Medulla oblongata (tissue), 1 donor: Measurements from ENCODE around the gene ACP7.
A peak's percentile ranks its signal among the peaks of the same experiment; 100 is the strongest.
"Not testable (repeated sequence)": the region's sequence is repeated elsewhere in the genome, so short reads cannot be mapped to it uniquely, and the experiment has no call there.

Experiments
- DNase-seq: peaks from one replicate; pipeline ENCODE4 v3.0.0-alpha.2; 2015; ENCODE audit errors: extremely low spot score

ACP7 gene, protein sequence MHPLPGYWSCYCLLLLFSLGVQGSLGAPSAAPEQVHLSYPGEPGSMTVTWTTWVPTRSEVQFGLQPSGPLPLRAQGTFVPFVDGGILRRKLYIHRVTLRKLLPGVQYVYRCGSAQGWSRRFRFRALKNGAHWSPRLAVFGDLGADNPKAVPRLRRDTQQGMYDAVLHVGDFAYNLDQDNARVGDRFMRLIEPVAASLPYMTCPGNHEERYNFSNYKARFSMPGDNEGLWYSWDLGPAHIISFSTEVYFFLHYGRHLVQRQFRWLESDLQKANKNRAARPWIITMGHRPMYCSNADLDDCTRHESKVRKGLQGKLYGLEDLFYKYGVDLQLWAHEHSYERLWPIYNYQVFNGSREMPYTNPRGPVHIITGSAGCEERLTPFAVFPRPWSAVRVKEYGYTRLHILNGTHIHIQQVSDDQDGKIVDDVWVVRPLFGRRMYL

DNA sequence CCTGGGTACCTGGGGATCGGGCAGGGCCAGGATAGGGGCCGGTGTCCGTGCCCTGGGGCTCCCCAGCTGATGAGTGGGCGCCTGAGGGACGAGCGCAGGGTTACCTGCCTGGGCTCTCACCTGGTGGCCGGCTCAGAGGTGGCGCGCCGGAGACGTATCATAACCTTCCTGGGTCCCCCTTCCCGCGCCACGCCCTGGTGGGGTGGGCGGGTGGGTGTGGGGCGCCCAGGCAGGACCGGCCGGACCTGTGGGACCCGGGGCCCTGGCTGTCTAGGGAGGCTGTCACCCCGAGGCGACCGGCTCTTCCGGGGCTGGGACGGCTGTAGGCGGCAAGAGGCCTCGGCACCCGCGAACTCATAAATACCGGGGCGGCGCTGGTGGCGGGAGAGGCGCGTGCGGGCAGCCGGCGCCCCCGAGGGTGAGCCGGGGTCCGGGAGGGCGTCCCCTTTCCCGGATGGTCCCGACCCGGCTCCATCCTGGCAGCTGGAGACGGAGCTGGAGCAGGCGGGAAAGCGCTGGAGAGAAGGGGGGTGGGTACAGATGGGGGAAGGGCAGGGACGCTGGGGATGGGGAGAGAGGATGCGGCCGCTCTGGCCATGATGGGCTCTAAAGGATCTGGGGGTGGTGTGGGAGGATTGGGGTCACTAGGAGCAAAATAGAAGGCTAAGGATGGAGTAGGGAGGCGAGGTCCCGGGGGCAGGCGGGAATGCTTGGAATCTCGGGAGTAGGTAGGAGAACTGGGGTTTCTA lies at the start of gene ACP7:
ACP7 (plus strand) TSS at position 386 of the 749 bp plus-strand sequence. CDS start 902 bp downstream, outside the sequence.
- DNase-seq: no peak

DNA sequence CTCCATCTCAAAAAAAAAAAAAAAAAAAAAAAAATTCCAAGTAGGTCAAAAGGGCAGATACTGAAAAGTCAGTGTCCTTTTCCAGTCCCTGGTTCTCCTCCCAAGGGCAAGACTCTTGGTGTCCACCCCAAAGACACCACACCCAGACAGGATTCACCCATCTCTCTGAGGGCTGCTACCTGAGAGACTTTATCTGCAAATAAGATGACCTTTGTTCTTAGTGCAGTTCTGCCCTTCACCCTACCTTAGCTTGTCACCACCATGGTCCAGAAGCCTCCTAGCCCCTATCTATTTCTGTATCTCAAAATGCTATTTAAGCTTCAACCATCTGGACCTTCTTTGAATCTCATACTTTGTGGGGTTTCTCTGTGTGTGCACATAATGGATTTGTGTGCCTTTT lies 47.6 kb upstream of the ACP7 start:
- no peak for DNase-seq

DNA sequence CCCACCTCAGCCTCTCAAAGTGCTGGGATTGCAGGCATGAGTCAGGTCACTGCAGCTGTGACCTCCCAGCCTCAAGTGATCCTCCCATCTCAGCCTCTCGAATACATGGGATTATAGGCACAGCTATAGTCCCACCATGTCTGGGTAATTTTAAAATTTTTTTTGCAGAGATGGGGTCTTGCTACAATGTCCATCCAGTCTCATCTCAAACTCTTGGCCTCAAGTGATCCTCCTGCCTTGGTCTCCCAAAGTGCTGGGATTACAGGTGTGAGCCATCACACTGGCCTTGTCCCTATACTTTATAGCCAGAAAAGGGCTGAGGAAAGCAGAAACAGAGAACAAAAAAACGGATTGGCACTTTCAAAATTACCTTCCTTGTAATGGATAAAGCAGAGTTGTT lies 47.0 kb upstream of the ACP7 start:
- DNase-seq: no peak

DNA sequence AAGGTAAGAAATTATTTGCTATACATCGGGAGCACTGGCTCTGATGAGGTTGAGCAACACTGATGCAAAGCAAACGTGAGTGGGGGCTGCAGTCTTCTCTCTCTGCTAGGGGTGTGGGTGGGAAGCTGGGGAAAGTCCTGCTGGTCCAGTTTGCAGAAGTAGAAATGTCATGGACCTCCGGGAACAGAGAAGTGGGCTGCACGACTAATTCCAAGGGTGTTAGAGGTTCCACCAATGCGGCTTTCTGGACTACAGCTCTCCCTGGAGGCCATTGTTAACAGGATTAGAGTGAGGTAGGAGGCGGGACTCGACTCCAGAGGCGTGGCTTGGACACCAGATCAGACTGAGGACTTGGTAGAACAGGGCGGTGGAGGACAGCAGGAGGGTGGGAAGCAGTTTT lies 46.1 kb upstream of the ACP7 start:
- peak; percentile 28 for DNase-seq

DNA sequence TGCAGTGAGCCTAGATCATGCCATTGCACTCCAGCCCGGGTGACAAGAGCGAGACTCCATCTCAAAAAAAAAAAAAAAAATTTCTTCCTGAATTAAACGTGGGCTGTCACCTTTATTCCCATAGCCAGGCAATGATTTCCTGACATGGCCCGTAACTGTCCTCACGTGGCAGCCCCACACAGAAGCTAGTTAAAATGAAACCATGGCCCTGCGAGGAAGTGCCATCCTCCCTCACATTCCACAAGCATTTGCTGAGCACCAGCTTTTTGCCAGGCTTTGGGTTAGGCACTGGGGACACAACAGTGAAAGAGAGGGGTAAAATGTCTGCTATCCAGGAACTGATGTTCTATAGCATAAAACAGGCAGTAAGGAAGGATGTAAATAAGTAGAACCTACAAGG lies 38.7 kb upstream of the ACP7 start:
- DNase-seq: no peak

DNA sequence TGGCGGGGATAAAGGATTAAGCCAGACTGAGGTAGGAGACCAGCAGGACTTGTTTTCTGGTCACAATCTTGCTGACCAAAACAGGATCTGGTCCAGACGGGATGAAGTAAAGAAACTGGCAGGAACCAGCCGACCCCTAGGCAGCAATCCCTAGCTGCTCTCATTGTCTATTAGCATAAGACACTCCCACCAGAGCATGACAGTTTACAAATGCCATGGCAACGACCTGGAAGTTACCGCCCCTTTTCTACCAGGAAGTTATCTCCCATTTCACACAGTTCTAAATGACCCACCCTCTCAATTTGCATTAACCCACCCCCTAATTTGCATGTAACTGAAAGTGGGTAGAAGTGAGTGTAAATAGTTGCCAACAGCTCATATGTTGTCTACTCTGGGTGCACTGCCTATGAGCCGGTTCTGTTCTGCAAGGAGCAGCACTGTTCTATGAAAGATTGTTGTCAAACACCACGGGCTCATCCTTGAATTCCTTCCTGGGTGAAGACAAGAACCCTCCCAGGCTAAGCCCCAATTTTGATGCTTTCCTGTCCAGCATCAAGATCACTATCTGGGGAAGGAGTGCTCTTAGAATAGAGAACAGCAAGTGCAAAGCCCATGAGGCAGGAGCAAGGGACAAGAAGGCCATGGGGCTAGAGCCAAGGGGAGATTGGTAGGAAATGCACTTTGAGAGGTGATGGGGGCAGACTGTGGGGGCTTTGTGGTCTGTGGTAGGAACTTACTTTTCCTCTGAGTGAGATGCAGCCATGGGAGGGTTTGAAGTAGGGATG lies 37.9 kb upstream of the ACP7 start:
- DNase-seq: no peak

DNA sequence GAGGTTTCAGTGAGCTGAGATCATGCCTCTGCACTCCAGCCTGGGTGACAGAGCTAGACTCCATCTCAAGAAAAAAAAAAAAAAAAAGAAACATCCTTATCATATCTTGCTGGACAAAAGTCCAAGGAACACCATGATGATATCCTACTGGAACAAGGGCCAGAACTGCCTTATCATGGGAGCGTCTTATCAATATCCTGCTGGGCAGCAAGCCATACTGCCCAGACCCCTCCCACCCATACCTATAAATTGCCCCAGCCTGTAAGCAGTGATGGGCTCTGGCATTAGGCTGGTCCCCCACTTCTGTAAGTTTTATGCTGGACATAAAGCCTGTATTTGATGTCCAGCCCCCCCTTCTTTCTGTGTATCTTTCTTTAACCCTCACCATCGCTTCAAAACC lies 37.1 kb upstream of the ACP7 start:
- DNase-seq: no peak

DNA sequence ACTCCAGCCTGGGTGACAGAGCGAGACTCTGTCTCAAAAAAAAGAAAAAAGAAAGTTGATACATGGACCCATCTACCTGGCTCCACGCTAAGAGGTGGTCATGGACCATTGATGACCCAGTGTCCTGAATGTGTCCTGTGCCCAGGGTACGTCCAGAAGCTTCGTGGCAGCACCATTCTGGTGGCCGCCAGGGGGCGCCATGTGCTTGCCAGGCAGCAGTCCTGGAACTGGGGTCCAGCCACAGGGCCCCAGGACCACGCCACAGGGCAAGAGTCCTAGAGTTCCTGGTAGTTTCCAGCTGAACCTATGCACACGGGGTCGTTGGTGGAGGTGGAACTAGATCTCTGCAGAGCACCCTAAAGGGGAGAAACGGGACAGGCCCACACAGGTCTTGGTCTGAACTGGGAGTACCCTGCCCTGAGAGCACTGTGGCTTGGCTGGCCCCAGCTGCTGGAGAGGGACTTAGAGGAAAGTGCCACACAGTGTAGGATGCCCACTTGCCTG lies 31.9 kb upstream of the ACP7 start:
- DNase-seq: peak; percentile 71

DNA sequence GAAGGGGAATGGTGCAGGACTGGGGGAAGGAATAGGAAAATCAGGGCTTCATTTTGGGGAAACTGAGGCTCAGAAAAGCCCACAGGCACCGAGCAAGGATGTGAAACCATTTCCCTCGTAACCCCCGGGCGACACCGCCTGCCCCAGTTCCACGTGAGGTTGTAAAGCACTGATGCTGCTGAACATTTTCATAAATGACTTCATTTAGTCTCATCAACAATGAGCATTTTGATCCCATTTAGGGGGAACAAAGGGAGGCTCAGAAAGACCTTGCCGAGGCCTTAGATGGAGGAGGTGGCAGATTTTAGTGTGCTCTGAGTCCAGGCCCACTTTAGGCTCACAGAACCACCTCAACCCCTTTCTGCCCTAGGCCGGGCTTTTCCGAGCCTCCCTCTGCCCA lies 31.3 kb upstream of the ACP7 start:
- DNase-seq: peak; percentile 74

DNA sequence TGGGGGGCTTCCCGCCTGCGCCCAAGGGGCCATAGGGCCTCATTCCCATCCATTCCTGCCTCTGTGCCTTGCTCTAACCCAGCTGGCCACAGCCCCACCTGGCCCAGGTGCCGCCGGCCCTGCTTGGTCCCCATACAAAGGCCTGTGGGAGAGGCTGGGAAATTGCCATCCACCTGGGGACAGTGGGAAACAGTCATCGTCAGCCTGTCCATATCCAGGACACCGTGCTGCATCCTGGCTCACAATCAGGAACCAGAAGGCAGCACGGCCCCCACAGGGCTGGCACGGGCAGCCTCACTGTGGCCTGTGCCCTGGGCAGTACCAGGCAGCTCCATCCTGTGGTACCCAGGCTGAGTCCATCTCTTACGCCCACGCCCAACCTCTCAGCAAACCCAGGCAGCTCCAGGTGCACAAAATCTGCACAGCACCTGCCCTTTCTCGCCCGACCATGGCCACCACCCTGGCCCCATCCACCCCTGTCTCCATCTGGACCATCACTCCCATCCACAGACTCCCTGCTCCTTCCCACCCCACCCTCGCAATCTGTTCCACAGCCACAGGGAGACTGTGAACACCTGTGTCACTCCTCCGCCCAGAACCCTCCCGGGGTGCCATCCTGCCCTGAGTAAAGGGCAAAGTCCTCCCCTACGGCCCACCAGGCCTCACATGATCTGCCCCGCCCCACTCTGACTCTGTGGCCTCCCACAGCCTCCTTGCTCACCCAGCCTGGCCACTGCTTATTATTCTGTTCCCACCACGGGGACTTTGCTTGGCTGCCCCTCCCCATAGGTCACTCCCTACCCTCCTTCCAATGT lies 30.7 kb upstream of the ACP7 start:
- peak; percentile 38 for DNase-seq

DNA sequence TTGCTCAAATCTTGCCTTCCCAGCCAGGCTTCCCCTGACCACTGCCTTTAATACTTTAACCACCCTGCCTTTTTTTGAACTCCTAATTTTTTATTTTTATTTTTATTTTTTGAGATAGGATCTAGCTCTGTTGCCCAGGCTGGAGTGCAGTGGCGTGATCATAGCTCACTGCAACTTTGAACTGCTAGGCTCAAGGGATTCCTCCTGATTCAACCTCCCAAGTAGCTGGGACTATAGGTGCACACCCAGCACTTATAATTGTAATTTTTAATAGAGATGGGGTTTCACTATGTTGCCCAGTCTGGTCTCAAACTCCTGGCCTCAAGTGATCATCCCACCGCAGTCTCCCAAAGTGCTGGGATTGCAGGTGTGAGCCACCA lies 30.1 kb upstream of the ACP7 start:
- DNase-seq: no peak

DNA sequence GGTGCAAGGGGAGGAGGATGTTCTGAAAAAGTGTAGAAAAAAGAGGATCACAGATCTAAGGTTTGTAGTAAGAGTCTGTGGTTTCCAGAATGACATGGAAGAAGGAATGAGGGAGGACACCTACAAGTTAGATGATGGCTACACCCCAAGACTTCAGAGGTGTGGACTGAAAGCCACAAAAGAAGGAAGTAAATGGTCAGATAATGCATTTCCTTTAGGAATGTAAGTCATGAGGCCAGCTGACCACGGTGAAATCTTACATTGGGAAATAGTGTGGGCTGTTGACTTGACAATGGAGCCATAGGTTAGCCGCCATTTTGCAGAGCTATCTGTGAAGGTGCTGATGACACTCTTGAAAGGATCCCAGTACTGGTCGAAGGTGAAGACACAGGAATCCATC lies 26.6 kb upstream of the ACP7 start:
- no peak for DNase-seq

DNA sequence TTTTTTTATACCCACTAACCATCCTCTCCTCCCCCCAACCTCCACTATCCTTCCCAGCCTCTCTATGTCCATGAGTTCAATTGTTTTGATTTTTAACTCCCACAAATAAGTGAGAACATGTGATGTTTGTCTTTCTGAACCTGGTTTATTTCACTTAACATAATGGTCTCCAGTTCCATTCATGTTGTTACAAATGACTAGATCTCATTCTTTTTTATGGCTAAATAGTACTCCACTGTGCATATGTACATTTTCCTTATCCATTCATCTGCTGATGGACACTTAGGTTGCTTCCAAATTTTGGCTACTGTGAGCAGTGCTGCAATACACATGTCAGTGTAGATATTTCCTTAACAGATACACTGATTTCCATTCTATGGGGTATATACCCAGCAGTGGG lies 24.9 kb upstream of the ACP7 start:
- DNase-seq: no peak

DNA sequence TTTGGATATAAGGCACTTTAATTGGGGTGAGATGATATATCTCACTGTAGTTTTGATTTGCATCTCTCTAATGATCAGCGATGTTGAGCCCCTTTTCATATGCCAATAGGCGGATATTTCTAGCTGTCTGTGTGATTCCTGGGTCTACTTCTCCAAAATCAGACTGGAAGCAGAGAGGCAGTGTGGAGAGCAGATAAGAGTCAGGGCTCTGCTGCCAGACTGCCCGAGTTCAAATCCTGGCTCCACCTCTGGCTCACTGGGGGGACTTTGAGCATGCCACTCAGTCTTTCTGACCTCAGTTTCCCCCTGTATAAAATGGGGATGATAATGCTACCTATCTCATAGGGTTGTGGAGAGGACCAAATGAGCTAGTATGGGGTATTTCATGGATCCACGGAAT lies 24.0 kb upstream of the ACP7 start:
- DNase-seq: no peak

DNA sequence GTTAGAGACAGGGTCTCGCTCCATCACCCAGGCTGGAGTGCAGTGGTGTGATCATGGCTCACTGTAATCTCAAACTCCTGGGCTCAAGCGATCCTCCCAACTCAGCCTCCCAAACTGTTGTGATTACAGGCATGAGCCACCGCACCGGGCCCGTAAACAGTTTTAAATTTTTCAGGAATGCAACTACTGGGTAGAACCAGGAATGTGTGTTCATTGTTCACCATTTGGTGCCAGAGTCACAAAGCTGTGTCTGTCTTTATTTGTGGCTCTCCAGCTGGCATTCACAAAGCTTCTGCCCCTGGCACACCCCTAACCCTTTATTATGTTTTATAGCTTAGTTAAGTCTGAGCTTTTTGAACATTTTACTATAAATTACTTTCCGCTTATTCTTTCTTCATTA lies 19.8 kb upstream of the ACP7 start:
- DNase-seq: no peak

DNA sequence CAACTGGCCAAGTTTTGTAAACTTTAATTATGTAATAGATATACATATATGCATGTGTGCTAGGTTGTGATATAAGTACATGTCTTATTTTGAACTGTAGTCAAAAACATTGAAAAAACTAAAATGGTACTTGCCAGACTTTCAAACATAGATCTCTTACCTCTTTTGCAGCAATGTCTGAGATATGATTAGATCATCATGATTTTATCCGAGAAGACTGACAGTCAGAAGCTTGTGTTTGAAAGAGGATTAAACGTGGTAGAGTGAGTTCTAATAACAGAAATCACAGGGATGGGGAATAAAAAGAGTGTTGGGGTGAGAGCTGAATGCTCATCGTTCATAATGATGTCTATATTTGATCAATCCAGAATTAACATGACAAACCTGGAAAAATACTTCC lies 18.2 kb upstream of the ACP7 start:
- DNase-seq: no peak

DNA sequence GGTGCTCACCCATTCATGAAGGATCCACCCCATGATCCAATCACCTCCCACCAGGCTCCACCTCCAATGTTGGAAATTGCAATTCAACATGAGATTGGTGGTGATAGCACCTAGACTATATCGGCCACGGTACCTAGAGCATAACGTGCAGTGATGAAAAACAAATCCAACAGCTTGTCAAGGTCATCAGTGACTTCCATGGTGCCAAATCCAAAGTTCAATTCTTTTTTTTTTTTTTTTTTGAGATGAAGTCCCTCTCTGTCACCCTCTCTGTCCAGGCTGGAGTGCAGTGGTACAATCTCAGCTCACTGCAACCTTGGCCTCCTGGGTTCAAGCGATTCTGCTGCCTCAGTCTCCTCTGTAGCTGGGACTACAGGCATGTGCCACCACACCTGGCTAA lies 17.1 kb upstream of the ACP7 start:
- DNase-seq: no peak

DNA sequence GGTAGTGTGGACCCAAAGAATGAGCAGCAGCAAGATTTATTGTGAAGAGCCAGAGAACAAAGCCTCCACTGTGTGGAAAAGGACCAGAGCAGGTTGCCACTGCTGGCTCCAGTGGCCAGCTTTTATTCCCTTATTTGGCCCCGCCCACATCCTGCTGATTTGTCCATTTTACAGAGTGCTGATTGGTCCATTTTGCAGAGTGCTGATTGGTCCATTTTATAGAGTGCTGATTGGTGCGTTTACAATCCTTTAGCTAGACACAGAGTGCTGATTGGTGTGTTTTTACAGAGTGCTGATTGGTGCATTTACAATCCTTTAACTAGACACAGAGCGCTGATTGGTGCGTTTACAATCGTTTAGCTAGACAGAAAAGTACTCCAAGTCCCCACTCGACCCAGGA lies 15.9 kb upstream of the ACP7 start:
- not testable (repeated sequence) for DNase-seq

DNA sequence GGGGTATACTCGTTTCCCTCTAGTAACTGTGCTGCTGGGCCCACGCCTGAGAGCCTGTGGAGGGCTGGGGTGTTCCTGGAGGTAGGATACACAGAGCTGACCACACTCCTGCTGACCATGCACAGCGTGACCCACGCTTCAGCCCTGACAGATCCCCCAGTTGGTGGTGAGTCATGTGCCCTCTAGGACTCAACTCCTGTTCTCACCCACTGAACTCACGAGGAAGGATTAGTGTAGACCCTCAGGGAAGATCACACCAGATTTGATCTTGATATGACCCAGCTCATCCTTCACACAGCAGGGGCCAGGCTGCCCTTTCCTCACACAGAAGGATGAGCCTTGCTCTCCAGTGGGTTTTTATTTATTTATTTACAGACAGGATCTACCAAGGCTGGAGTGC lies 13.3 kb upstream of the ACP7 start:
- no peak for DNase-seq

DNA sequence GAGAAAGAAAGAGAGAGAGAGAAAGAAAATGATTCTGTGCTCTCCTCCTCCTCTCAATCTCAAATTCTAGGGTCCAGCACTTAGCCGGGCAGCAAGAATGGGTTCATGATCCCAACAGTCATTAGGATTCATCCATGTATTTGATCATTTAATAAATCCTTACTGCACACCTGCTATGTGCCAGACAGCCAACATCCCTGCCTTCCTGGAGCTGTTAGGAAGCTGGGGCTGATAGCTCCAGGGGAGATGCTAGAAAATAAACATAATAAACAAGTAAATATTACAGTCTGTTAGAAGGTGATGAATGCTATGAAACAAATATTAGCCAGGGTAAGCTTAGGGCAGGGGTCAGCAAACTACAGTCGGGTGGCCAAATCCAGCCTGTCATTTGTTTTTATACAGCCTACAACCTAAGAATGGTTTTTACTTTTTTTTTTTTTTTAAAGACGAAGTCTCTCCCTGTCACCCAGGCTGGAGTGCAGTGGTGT lies 9.9 kb upstream of the ACP7 start:
- DNase-seq: no peak

DNA sequence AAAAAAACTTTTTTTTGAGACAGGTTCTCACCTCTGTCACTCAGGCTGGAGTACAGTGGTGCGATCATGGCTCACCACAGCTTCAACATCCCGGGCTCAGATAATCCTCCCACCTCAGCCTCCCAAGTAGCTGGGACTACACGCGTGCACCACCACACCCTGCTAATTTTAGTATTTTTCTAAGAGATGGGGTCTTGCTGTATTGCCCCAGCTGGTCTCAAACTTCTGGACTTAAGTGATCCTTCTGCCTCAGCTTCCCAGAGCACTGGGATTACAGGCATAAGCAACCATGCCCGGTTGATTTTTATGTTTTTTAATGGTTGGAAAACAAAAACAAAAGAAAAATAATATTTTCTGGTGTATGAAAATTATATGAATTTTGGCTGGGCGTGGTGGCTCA lies 9.2 kb upstream of the ACP7 start:
- DNase-seq: no peak
